ENCODE results near the gene THOC7. TPM values are rescaled to one million over a fixed set of nuclear protein-coding genes. Genes with fewer than 3 reads are reported as not detected.
A peak's percentile ranks its signal among the peaks of the same experiment; 100 is the strongest.

THOC7 gene
- polyA plus RNA-seq, 1 donor from 2014 or later = 78.3 TPM

DNA sequence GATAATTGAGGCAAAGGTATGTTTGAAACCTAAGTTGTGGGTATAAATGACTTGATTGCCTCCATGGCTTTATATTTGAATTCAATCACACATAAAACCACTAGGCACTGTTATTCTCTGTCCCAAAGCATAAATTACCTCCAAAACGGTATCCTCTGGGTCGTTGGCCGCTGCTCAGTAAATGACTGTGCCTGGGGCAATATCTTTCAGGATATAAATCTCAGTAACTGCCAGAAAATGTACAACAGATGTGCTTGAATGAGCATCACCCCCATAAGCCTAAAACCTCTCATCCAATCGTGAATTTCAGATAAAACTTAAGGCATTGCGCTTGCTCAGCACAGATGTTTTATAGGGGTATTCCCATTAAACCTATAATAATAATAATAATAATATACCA is 63.5 kb downstream of the THOC7 start:
- no peak overlapping the region for H3K27ac ChIP-seq (ENCODE audit: low read length)
- TF ChIP-seq SMC3 (conservative IDR thresholded peaks at IDR 0.05; ENCODE audit: poor library complexity) (no peak), MXI1 (conservative IDR thresholded peaks at IDR 0.05; ENCODE audit: poor library complexity, severe bottlenecking) (no peak), RAD21 (conservative IDR thresholded peaks at IDR 0.05) (no peak), POLR2AphosphoS5 (IDR thresholded peaks at IDR 0.05) (no peak), EZH2 (IDR thresholded peaks at IDR 0.05; ENCODE audit: borderline replicate concordance, insufficient read depth, low read length, poor library complexity, severe bottlenecking) (no peak), EP300 (conservative IDR thresholded peaks at IDR 0.05; ENCODE audit: poor library complexity, severe bottlenecking) (no peak), TAF1 (IDR thresholded peaks at IDR 0.05; ENCODE audit: low read depth) (no peak)
- TF ChIP-seq, protein P1, sequence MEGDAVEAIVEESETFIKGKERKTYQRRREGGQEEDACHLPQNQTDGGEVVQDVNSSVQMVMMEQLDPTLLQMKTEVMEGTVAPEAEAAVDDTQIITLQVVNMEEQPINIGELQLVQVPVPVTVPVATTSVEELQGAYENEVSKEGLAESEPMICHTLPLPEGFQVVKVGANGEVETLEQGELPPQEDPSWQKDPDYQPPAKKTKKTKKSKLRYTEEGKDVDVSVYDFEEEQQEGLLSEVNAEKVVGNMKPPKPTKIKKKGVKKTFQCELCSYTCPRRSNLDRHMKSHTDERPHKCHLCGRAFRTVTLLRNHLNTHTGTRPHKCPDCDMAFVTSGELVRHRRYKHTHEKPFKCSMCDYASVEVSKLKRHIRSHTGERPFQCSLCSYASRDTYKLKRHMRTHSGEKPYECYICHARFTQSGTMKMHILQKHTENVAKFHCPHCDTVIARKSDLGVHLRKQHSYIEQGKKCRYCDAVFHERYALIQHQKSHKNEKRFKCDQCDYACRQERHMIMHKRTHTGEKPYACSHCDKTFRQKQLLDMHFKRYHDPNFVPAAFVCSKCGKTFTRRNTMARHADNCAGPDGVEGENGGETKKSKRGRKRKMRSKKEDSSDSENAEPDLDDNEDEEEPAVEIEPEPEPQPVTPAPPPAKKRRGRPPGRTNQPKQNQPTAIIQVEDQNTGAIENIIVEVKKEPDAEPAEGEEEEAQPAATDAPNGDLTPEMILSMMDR (IDR thresholded peaks at IDR 0.05; ENCODE audit: poor library complexity, severe bottlenecking) = no peak
- TF ChIP-seq, protein P2, sequence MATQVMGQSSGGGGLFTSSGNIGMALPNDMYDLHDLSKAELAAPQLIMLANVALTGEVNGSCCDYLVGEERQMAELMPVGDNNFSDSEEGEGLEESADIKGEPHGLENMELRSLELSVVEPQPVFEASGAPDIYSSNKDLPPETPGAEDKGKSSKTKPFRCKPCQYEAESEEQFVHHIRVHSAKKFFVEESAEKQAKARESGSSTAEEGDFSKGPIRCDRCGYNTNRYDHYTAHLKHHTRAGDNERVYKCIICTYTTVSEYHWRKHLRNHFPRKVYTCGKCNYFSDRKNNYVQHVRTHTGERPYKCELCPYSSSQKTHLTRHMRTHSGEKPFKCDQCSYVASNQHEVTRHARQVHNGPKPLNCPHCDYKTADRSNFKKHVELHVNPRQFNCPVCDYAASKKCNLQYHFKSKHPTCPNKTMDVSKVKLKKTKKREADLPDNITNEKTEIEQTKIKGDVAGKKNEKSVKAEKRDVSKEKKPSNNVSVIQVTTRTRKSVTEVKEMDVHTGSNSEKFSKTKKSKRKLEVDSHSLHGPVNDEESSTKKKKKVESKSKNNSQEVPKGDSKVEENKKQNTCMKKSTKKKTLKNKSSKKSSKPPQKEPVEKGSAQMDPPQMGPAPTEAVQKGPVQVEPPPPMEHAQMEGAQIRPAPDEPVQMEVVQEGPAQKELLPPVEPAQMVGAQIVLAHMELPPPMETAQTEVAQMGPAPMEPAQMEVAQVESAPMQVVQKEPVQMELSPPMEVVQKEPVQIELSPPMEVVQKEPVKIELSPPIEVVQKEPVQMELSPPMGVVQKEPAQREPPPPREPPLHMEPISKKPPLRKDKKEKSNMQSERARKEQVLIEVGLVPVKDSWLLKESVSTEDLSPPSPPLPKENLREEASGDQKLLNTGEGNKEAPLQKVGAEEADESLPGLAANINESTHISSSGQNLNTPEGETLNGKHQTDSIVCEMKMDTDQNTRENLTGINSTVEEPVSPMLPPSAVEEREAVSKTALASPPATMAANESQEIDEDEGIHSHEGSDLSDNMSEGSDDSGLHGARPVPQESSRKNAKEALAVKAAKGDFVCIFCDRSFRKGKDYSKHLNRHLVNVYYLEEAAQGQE (IDR thresholded peaks at IDR 0.05; ENCODE audit: borderline replicate concordance) = no peak
- H3K27me3 ChIP-seq (ENCODE audit: insufficient read depth, low read depth, low read length) = no peaks in the 10 kb centered on the region
- H3K79me2 ChIP-seq (replicated peaks; ENCODE audit: insufficient read depth, low read length) = no peaks in the 10 kb centered on the region
- H3K9me2 ChIP-seq (ENCODE audit: insufficient read depth, low read length) = no peaks in the 10 kb centered on the region
- no peak overlapping the region for H3K9ac ChIP-seq (ENCODE audit: low read length)
- no peaks in the 10 kb centered on the region for H4K20me1 ChIP-seq (ENCODE audit: insufficient read depth)
- H3F3A ChIP-seq (ENCODE audit: insufficient read depth, low read length, poor library complexity, severe bottlenecking) = no peaks in the 10 kb centered on the region
- H2AFZ ChIP-seq (ENCODE audit: low read depth, low read length) = no peak overlapping the region
- H3K9me3 ChIP-seq (ENCODE audit: low read length) = no peaks in the 10 kb centered on the region
- H3K36me3 ChIP-seq (ENCODE audit: insufficient read depth, low read length) = no peaks in the 10 kb centered on the region
- no peak overlapping the region for H3K4me2 ChIP-seq (ENCODE audit: low read length)
- H3K4me3 ChIP-seq (ENCODE audit: low read length) = no peak overlapping the region

DNA sequence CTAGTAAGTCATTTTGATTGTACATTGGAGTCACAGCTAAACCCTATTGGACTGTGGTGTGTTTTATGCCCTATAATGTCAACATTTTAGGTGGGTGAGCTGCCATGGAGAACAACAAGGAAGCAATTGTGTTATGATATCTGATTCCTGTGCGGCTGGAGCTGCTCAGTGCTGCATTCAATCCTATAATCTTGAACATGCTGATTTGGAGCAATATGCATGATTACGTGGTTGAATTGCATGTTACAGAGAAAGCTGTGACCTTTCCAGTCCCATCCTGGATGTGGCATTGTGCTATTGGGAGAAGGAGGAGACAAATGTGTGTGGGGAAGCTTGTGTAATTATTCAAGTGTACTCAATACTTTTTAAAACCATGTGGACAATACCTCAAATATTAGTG is 64.7 kb downstream of the THOC7 start:
- Histone ChIP-seq H3K9me2 (ENCODE audit: insufficient read depth, low read length) (no peaks in the 10 kb centered on the region), H3K79me2 (replicated peaks; ENCODE audit: insufficient read depth, low read length) (no peaks in the 10 kb centered on the region), H4K20me1 (ENCODE audit: insufficient read depth) (no peaks in the 10 kb centered on the region), H2AFZ (ENCODE audit: low read depth, low read length) (no peak overlapping the region), H3K9ac (ENCODE audit: low read length) (no peak overlapping the region), H3F3A (ENCODE audit: insufficient read depth, low read length, poor library complexity, severe bottlenecking) (no peaks in the 10 kb centered on the region), H3K9me3 (ENCODE audit: low read length) (no peaks in the 10 kb centered on the region), H3K4me3 (ENCODE audit: low read length) (no peak overlapping the region), H3K27ac (ENCODE audit: low read length) (no peak overlapping the region), H3K4me2 (ENCODE audit: low read length) (no peak overlapping the region), H3K36me3 (ENCODE audit: insufficient read depth, low read length) (no peaks in the 10 kb centered on the region), H3K27me3 (ENCODE audit: insufficient read depth, low read depth, low read length) (no peaks in the 10 kb centered on the region)
- TF ChIP-seq EP300 (conservative IDR thresholded peaks at IDR 0.05; ENCODE audit: poor library complexity, severe bottlenecking) = no peak
- no peak for TF ChIP-seq TAF1 (IDR thresholded peaks at IDR 0.05; ENCODE audit: low read depth)
- TF ChIP-seq POLR2AphosphoS5 (IDR thresholded peaks at IDR 0.05) = peak; percentile 26

DNA sequence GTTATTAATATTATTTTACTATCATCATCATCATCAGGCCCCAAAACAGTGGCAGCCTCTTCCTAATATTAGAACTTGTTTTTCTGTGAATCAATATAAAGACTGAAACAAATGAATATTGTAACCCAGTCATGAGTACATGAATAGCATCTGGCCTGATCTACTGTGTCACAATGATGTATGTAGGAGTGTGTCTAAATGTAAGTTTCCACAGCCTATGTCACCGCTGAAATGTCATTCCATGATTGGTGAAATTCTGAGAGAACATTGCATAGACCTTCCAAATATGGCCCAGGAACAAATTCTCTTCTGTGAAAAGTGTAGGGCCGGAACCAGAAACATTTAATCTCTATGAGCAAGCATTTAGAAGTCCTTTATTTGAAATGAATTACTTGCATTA is 65.1 kb downstream of the THOC7 start:
- Histone ChIP-seq H3K4me2 (ENCODE audit: low read length) (no peak overlapping the region), H3K9me3 (ENCODE audit: low read length) (no peaks in the 10 kb centered on the region), H3F3A (ENCODE audit: insufficient read depth, low read length, poor library complexity, severe bottlenecking) (no peaks in the 10 kb centered on the region), H3K9me2 (ENCODE audit: insufficient read depth, low read length) (no peaks in the 10 kb centered on the region), H3K4me3 (ENCODE audit: low read length) (no peak overlapping the region), H3K79me2 (replicated peaks; ENCODE audit: insufficient read depth, low read length) (no peaks in the 10 kb centered on the region), H3K9ac (ENCODE audit: low read length) (no peak overlapping the region), H3K36me3 (ENCODE audit: insufficient read depth, low read length) (no peaks in the 10 kb centered on the region), H3K27ac (ENCODE audit: low read length) (no peak overlapping the region), H3K27me3 (ENCODE audit: insufficient read depth, low read depth, low read length) (no peaks in the 10 kb centered on the region), H2AFZ (ENCODE audit: low read depth, low read length) (no peak overlapping the region), H4K20me1 (ENCODE audit: insufficient read depth) (no peaks in the 10 kb centered on the region)
- TF ChIP-seq, protein P2 (IDR thresholded peaks at IDR 0.05; ENCODE audit: borderline replicate concordance) = no peak
- TF ChIP-seq EP300 (conservative IDR thresholded peaks at IDR 0.05; ENCODE audit: poor library complexity, severe bottlenecking) (no peak), SMC3 (conservative IDR thresholded peaks at IDR 0.05; ENCODE audit: poor library complexity) (no peak), TAF1 (IDR thresholded peaks at IDR 0.05; ENCODE audit: low read depth) (no peak), POLR2AphosphoS5 (IDR thresholded peaks at IDR 0.05) (no peak), RAD21 (conservative IDR thresholded peaks at IDR 0.05) (no peak), EZH2 (IDR thresholded peaks at IDR 0.05; ENCODE audit: borderline replicate concordance, insufficient read depth, low read length, poor library complexity, severe bottlenecking) (no peak), MXI1 (conservative IDR thresholded peaks at IDR 0.05; ENCODE audit: poor library complexity, severe bottlenecking) (no peak)
- TF ChIP-seq, protein P1 (IDR thresholded peaks at IDR 0.05; ENCODE audit: poor library complexity, severe bottlenecking) = no peak

All from neural cell (in vitro differentiated cells).